HG03097 (cell line): ENCODE results near the gene RBM19.

Source experiments
- ATAC-seq: cut with Tn5 transposase; IDR thresholded peaks from one replicate; pipeline ENCODE4 v1.9.1; 2021; ENCODE audit not compliant: unreplicated experiment, low FRiP score

Gene RBM19

GRCh38 chr12:113988976-113989375 is 22.9 kb upstream of the RBM19 start:
- ATAC-seq = no peak

- no peak for ATAC-seq
Observed at GRCh38 chr12:113988064-113988451, 21.9 kb upstream of the RBM19 start.

GRCh38 chr12:113987261-113988063 is 21.3 kb upstream of the RBM19 start:
- no peak for ATAC-seq

GRCh38 chr12:113984464-113984863 is 18.3 kb upstream of the RBM19 start:
- ATAC-seq = no peak

GRCh38 chr12:113983777-113984448 is 17.8 kb upstream of the RBM19 start:
- ATAC-seq = no peak

GRCh38 chr12:113983265-113983664 is 17.1 kb upstream of the RBM19 start:
- ATAC-seq = no peak

DNA sequence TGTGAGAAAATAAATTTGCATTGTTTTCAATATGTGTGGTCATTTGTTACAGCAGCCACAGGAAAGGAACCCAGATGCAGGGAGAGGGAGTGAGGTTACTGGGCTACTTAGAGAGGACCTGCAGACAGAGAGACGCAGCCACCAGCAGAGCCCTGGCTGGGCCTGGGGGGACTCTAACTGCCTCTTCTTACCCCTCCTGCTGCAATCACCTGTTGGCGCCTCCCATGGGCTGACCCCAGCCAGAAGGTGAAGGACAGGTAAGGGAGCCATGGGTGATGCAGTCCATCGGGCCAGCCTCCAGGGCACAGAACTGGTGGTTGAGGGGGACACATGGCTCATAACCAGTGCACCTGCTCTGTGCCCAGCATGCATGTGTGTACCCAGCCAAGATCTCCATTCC is 15.8 kb upstream of the RBM19 start:
- no peak for ATAC-seq

GRCh38 chr12:113980537-113981337 is 14.6 kb upstream of the RBM19 start:
- ATAC-seq = no peak

DNA sequence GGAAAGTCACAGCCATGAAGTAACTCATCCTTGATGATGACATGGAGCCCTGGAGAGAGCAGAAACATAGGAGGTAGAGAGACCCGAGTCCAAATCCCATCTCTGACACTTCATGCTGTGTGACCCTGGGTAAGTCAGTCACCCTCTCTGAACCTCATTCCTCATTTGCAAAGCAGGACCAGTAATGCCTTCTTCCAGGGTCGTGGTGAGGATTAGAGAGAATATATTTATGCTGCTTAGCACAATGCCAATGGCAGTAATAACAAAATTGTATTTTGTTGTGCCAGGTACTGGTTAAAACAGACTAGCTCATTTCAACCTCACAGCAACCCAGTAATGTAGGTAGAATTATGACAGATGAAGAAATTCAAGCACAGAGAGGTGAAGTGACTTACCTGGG is 13.9 kb upstream of the RBM19 start:
- ATAC-seq = no peak

DNA sequence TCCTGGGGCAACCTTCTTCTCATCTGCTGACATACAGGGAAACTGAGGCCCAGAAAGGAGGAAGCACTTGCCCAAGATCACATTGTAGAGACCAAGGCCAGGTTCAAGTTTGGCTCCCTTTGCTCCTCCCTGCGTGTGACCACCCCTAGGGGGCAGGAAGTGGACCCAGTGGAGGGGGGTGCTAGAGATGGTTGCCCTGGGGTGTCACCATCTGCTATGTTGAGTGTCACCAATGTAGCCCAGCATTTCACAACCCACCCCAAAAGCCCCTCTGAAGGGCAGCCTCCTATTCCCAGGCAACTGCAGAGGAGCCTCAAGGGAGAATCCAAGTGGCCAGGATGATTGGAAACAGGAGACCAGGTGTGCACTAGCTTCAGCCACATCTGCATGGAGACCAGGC is 12.0 kb upstream of the RBM19 start:
- ATAC-seq = no peak

- no peak for ATAC-seq
Observed at GRCh38 chr12:113974006-113974405, 7.9 kb upstream of the RBM19 start.

- no peak for ATAC-seq
Observed at GRCh38 chr12:113973109-113973904, 7.2 kb upstream of the RBM19 start.

DNA sequence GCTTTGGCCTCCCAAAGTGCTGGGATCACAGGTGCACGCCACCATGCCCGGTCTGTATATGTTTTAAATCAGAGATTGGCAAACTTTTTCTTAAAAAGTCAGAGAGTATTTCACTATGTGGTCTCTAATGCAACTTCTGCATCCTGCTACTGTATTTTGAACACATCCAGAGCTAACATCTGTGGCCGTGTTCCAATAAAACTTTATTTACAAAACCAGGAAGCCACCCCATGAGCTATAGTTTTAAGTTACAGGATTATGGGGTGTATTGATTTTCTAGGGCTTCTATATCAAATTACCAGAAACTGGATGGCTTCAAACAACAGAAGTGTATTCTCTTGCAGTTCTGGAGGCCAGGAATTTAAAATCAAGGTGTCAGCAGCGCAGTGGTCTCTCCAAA is 5.3 kb upstream of the RBM19 start:
- ATAC-seq = no peak

DNA sequence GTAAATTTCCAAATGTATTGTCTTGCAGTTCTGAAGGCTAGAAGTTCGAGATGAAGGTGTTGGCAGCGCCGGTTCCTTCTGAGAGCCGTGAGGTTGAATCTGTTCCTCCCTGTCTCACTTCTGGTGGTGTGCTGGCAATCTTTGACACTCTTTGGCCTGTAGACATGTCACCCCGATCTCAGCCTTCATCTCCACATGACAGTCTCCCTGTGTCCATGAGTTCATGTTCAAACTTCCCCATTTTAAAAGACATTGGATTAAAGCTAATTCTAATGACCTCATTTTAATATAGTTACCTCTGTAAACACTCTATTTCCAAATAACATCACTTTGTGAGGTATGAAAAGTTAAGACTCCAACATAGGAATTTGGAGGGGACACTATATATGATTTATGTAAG is 4.1 kb upstream of the RBM19 start:
- ATAC-seq = no peak

DNA sequence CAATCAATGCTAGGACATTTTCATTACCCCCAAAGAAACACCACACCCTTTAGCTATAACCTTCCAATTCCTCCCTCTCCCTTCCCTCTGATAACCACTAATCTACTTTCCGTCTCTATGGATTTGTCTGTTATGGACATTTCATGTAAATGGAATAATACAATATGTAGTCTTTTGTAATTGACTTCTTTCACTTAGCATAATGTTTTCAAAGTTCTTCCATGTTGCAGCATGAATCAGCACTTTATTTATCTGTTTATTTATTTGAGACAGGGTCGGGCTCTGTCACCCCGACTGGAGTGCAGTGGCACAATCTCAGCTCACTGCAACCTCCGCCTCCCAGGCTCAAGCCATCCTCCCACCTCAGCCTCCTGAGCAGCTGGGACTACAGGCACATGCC is 1.2 kb upstream of the RBM19 start:
- no peak for ATAC-seq

- no peak for ATAC-seq
Observed at GRCh38 chr12:113962733-113963132, 3.4 kb downstream of the RBM19 start.

DNA sequence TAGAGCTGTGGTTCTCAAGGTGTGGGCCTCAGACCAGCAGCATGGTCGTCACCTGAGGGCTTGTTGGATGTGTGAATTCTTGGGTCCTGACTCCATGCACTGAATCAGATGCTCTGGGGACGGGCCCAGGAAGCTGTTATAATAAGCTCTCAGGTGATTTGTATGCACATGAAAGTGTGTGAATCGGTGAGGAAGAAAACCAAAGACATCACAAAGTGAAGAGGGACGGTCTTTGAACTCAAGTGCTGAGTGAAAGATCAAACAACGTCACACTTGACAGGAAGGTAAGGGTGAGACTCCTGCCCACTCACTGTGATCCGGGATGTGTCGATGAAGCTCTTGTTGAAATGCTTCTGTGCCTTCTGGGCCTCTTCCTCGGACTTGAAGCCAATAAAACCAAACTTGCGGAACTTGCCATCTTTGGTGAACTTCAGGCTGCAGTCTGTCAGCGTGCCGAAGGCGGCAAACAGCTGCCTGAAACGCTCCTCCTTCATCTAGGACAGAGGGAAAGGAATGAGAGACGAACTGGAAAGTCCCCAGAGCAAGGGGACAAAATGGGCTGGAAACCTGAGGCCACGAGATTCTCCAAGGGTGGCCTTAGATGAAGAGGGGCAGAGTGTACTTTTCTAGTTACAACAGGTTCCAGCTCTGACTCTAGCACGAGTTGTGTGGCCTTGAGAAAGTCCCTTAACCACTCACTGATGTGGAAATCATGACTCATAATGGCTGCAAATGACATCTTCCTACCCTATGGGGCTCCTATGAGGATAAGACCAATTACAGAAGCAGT is 4.0 kb downstream of the RBM19 start:
- ATAC-seq = no peak

GRCh38 chr12:113960030-113960429 is 6.1 kb downstream of the RBM19 start:
- ATAC-seq = no peak

GRCh38 chr12:113959096-113959495 is 7.0 kb downstream of the RBM19 start:
- ATAC-seq = no peak

DNA sequence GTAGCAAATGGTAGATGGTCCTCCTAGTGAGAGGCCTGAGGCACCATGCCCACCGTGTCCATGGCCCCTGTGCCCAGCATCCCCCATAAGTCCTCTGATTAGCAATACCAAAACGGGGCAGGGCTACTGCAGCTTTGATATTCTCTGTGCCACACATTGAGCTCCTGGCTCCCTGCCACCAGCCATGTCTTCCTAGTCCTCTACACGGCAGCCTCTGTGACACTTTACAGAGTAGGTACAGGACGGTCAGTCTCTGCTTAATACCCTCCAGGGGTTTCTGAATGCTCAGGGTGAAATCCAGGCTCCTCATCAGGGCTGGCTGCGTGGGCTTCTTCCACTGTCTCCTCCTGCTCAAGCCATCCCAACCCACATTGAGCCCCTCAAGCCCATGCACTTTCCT is 8.0 kb downstream of the RBM19 start:
- no peak for ATAC-seq
